HG03175 (cell line): ENCODE data around the gene BEGAIN.
"Not testable (repeated sequence)": the region's sequence is repeated elsewhere in the genome, so short reads cannot be mapped to it uniquely, and the experiment has no call there.

Experiments used
- ATAC-seq: cut with Tn5 transposase; IDR thresholded peaks from one replicate; pipeline ENCODE4 v1.9.1; 2021; ENCODE audit warnings: mild to moderate bottlenecking, moderate library complexity; ENCODE audit not compliant: unreplicated experiment

BEGAIN gene

GRCh38 chr14:100526632-100527031 lies 60.6 kb downstream of the BEGAIN start:
- ATAC-seq, result no peak

GRCh38 chr14:100526057-100526456 lies 61.2 kb downstream of the BEGAIN start:
- ATAC-seq, result no peak

- ATAC-seq, result no peak
These were observed 61.6 kb downstream of the BEGAIN start for GRCh38 chr14:100525615-100526014.

- no peak for ATAC-seq
These were observed 62.3 kb downstream of the BEGAIN start for GRCh38 chr14:100524933-100525243.

- ATAC-seq, result no peak
These were observed 62.8 kb downstream of the BEGAIN start for GRCh38 chr14:100524233-100524932.

- ATAC-seq, result no peak
These were observed 63.4 kb downstream of the BEGAIN start for GRCh38 chr14:100523843-100524169.

- ATAC-seq, result no peak
These were observed 63.9 kb downstream of the BEGAIN start for GRCh38 chr14:100523131-100523842.

GRCh38 chr14:100522616-100523099 lies 64.6 kb downstream of the BEGAIN start:
- no peak for ATAC-seq

GRCh38 chr14:100506053-100506452 lies 81.2 kb downstream of the BEGAIN start:
- not testable (repeated sequence) for ATAC-seq

GRCh38 chr14:100504372-100505078 lies 82.7 kb downstream of the BEGAIN start:
- ATAC-seq, result no peak

- ATAC-seq, result no peak
These were observed 84.0 kb downstream of the BEGAIN start for GRCh38 chr14:100503251-100503650.

- no peak for ATAC-seq
These were observed 84.5 kb downstream of the BEGAIN start for GRCh38 chr14:100502622-100503220.

- ATAC-seq, result no peak
These were observed 87.1 kb downstream of the BEGAIN start for GRCh38 chr14:100500128-100500527.

GRCh38 chr14:100498068-100498467 lies 89.1 kb downstream of the BEGAIN start:
- no peak for ATAC-seq

GRCh38 chr14:100495917-100496316 lies 91.3 kb downstream of the BEGAIN start:
- no peak for ATAC-seq

- ATAC-seq, result no peak
These were observed 92.6 kb downstream of the BEGAIN start for GRCh38 chr14:100494645-100495044.

- ATAC-seq, result no peak
These were observed 97.0 kb downstream of the BEGAIN start for GRCh38 chr14:100490252-100490651.

- no peak for ATAC-seq
These were observed 99.2 kb downstream of the BEGAIN start for GRCh38 chr14:100488057-100488456.

- ATAC-seq, result no peak
These were observed 99.9 kb downstream of the BEGAIN start for GRCh38 chr14:100487304-100487703.
